Keratinocyte (primary cell): ENCODE data around the gene ST6GALNAC5.

Experiments used
- CTCF ChIP-seq, 3 experiments: IDR thresholded peaks in 1 of 3; conservative IDR thresholded peaks in 1 of 3; optimal IDR thresholded peaks in 1 of 3; 2 replicates in 2 of 3; 3 replicates in 1 of 3; pipeline versions ENCODE3 to v1.5.1; 2011; ENCODE audit warnings: low read length in 3 of 3, mild to moderate bottlenecking in 3 of 3, moderate library complexity in 2 of 3, control low read depth in 1 of 3, inconsistent platforms in 1 of 3; ENCODE audit not compliant: insufficient read depth in 2 of 3; ENCODE audit errors: extremely low read depth in 1 of 3
- EZH2 ChIP-seq: IDR thresholded peaks from one replicate; pipeline ENCODE4 v1.6.1; 2012; ENCODE audit warnings: inconsistent platforms, mild to moderate bottlenecking, low read length, moderate library complexity

DNA sequence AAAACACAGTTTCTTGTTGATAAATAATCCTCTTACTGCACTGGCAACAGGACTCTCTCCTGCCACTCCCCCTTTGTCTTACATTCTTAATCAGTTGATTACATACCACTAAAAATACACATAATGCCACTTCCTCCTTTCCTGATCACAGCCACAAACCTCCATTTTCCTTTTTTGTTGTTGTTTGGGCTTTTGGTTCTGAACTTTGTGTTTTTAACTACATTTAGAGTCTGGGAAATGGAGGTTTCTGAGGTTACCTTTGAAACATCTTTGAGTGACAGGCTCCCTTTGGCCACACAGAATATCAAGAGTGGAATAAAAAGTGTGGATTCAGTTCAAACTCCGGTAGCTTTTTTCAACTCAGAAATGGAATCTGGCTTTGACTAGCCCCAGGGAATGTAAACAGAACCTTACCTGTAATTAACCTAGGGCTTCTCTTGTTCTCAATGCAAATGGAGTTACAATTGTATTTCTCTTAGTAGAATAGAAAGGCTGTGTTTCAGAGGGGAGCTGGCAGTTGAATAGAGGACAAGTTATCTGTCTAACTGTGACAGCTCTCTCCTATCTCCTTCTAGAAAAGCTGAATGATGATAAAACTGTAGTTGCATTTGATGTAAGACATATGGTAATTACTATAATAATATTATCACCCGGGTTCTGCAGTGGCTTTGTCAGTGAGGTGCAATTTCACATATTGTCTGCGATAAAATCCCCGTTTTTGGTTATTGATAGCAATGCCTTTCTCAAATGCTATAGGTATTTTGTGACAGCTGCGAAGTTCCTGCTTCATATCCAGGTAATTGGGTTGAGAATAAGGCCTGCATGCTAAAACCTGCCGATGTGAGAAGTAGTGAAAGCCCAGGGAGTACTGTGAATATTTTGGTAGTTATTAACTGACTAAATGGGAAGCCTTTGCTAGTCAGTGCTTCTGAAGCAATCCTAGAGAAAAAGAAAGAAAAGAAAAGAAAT is 66.9 kb downstream of the ST6GALNAC5 start:
- TF ChIP-seq CTCF (optimal IDR thresholded peaks at IDR 0.05 in 1 of 3, IDR thresholded peaks at IDR 0.05 in 1 of 3, conservative IDR thresholded peaks at IDR 0.05 in 1 of 3; ENCODE audit: extremely low read depth in 1 of 3, insufficient read depth in 2 of 3, low read length in 3 of 3) = no peak
- TF ChIP-seq EZH2 = no peak
